DMS53 (cell line): ENCODE measurements around the gene ARHGEF25.
A peak's percentile ranks its signal among the peaks of the same experiment; 100 is the strongest.

Experiments used
- DNase-seq: peaks from one replicate; lab custom pipeline; 2025; lab: John Stamatoyannopoulos, UW

Gene ARHGEF25

GRCh38 chr12:57585156-57585555, 26.1 kb upstream of the ARHGEF25 start:
- DNase-seq, result no peak

GRCh38 chr12:57586128-57586527, 25.1 kb upstream of the ARHGEF25 start:
- DNase-seq, result no peak

DNA sequence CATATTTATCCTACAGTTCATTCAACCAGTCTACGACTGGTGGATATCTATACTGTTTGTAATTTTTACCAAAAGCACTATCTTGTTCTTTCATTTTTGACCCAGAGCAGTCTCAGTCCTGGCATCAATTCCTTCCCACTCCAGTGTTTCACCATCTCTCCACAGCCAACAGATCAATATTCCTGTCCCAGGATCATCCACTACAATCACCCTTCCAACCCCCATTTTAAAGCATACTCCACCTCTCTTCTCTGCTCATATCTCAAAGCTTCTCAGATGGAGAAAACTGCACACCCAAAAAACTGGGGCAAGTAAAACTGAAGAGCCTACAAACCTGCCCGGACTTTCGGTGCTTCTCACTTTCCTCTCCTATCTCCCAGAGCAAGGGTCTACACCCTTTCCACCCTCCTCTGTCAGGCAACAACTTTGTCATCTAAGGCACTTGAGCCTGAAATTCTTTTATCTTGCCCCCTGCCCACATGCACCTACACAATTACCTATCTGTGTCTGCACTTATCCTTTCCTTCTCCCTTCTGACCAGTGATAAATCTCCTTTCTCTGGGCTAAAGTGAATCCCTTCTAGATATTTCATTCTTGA, 24.3 kb upstream of the ARHGEF25 start:
- no peak for DNase-seq

- peak; percentile 68 for DNase-seq
Observed at GRCh38 chr12:57588951-57589610, 22.2 kb upstream of the ARHGEF25 start.

- no peak for DNase-seq
Observed at GRCh38 chr12:57590479-57590863, 20.8 kb upstream of the ARHGEF25 start.

DNA sequence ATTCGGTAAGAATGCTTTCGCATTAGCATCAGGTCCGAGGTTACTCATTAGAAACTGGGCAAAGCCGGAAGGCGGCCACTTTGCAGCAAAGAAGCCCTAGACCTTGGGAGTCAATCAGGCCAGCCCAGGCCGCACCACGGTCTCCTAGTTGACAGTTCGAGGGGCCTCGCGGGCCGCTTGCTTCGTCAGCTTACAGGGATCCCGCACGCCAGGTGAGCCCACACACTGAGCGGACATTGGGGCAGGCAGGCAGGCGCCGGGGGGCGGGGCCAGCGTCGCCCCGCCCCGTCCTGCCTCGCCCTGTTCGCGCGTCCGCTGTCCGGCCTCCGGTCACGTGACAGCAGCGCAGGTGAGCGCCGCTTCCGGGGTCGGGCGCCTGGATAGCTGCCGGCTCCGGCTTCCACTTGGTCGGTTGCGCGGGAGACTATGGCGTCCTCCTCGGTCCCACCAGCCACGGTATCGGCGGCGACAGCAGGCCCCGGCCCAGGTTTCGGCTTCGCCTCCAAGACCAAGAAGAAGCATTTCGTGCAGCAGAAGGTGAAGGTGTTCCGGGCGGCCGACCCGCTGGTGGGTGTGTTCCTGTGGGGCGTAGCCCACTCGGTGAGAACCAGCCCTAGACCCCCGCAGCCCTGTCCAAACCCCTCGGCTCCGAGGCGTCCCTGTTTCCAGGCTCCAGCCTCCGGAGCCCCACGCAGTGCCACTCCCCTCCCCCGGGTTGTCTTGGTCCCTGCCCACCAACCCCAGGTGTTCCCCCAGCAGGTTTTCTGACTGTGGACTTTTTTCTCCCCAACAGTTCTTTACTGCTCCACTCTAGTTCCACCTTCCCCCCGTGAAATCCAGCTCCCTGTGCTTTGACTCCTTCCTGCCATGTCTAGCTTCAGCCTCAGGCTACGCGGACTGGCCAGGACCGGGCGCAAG, 20.1 kb upstream of the ARHGEF25 start, which contains the start of gene PIP4K2C:
PIP4K2C (plus strand) TSS at position 329 of the 918 bp plus-strand sequence; CDS start at position 427, 98 bp downstream.
- DNase-seq, result peak; percentile 97

DNA sequence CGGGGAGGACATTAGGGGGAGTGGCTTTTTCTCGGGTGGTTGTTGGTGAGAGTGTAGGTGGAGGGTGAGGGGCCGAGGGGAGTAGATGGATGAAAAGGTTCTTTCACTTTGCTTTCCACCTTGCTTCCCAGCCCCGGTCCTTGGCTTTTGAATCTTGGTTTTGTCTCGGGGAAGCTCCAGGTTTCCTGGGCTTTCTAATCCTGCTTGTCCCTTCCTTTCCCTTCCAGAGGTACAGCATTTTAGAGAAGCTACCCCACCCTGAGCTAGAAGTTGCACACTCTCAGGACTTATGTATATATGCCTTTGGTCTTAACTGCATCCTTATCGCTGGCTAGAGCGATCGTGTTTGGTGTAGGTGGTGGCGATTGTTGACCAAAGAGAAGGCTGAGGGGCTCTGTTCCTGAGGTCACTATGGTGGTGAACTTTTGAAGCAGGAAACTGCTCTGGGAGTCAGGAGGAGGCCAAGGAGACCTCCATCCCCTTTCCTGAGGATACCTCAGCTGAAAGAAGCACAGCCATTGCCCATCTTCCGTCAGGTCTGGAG, 19.4 kb upstream of the ARHGEF25 start:
- no peak for DNase-seq

DNA sequence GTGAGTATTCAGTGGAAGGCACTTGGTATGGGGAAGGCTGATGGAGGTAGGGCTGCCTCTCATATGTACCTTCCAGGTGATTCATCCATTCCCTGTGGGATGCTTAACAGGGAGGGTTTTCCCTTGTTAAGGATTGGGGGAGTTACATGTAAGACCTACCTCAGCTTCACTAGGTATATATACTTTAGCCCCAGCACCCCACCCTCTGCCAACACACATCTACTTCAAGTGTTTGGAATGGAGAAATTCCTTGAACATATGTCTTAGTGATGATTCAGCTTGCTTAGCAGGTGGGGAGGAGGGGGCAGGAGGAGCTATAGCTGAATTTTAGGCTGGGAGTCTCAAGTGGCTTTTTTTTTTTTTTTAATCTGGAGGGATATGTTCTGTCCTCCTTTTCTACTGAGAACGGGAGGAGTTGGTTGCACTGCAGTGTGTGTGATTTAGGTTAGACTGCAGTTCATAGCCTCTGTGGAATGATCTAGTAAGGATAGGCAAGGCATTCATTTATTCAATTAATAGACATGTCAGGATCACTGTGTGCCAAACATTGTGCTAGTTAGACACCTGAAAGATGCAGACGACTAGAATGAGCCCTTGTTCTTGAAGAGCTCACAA, 18.6 kb upstream of the ARHGEF25 start:
- no peak for DNase-seq

- DNase-seq, result no peak
Observed at GRCh38 chr12:57593187-57593586, 18.0 kb upstream of the ARHGEF25 start.

DNA sequence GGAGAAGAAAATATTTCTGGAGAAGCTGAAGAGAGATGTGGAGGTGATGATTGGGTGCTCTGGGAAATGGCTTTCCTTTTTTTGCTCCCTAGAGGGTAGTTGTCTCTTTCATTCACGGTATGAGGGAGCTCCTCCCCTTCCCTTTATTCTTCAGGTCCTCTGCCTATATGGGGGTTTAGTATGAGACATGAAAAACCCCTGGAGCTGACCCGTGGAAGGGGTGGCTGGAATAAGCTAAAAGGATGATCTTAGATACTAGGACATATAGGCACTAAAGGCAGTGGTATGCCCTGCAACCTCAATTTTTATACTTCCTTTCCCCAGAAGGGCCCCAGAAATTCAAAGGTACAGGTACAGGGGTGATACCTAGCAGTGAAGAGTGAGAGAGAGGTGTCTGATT, 10.8 kb upstream of the ARHGEF25 start:
- DNase-seq, result no peak

GRCh38 chr12:57602544-57602943, 8.7 kb upstream of the ARHGEF25 start:
- DNase-seq, result no peak

- DNase-seq, result no peak
Observed at GRCh38 chr12:57603324-57603723, 7.9 kb upstream of the ARHGEF25 start.

- peak; percentile 61 for DNase-seq
Observed at GRCh38 chr12:57603815-57604453, 7.3 kb upstream of the ARHGEF25 start.

DNA sequence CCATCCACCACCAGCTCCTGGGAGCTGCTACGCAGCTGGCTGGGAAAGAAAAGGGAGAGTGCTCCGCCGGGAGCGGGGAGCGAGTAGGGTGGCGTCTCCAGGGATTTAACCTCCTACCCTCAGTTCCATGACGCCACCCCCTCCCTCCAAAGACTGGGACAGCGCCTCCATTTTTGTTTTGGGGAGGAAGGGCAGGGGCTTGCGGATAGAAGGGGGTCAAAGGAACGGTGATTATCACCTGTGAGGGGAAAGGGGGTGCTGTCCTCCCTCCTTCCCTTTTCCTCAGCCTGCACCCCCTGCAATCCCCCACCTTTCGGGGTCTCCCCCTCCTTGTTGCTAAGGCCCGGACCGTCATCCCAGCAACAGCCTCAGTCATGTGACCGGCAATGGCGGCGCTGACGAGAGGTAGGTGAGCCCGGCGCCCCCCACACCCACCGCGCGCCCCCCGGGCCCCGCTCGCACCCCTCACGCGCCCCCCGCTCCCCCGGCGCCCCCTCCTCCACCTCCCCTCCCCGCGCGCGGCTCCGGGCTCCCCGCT, 6.7 kb upstream of the ARHGEF25 start, which contains the start of gene DTX3:
DTX3 (plus strand) TSS at position 371 of the 538 bp plus-strand sequence. CDS start 1,694 bp downstream, outside the sequence.
- DNase-seq, result peak; percentile 69

DNA sequence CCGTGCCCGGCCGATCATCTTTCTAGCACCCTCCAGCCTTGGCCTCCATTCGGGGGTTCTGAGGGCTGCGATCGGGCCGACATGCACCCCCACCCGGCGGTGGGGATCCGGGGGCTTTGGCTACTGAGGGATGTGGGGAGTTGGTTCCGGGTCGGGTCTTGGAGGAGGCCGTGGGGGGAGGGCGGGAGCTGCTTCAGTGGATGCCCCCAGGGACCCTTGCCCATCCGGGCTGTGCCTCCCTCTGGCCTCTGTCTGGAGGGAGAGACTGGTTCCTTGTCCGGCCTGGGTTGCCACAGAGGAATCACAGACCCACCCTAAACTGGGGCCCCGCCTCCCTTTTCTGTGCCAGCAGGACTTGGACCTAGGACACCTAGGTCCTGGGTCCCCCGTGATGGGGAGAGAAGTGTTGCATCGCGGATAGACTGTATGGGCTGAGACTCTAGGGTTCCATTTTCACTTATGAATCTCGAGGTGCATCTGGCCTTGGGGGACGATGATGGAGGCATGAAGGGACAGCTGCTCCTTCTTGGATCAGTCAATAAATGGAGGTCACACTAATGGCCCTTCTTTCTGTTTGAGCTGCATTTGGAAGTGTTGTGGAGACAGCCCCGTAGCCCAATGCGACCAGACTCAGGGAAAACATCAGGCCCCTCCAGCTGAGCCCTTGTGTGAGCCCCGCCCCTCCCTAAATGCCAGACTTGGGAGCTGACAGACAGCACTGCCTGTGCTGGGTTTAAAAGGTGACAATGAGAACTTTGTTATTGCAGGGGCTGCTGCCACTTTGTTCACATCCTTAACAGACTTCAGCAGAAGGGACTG, 6.0 kb upstream of the ARHGEF25 start:
- DNase-seq, result peak; percentile 56

- DNase-seq, result no peak
Observed at GRCh38 chr12:57605811-57606311, 5.4 kb upstream of the ARHGEF25 start.

GRCh38 chr12:57606399-57606798, 4.8 kb upstream of the ARHGEF25 start:
- no peak for DNase-seq

DNA sequence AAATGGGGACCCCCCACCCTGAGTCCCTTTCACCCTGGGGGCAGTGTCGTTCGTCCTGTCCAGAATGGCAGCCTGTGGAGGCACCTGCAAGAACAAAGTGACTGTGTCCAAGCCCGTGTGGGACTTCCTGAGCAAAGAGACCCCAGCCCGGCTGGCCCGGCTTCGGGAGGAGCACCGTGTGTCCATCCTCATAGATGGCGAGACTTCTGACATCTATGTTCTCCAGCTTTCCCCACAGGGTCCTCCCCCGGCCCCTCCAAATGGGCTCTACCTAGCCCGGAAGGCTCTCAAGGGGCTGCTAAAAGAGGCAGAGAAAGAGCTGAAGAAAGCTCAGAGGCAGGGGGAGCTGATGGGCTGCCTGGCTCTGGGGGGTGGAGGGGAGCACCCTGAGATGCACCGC, 4.4 kb upstream of the ARHGEF25 start:
- DNase-seq, result no peak

DNA sequence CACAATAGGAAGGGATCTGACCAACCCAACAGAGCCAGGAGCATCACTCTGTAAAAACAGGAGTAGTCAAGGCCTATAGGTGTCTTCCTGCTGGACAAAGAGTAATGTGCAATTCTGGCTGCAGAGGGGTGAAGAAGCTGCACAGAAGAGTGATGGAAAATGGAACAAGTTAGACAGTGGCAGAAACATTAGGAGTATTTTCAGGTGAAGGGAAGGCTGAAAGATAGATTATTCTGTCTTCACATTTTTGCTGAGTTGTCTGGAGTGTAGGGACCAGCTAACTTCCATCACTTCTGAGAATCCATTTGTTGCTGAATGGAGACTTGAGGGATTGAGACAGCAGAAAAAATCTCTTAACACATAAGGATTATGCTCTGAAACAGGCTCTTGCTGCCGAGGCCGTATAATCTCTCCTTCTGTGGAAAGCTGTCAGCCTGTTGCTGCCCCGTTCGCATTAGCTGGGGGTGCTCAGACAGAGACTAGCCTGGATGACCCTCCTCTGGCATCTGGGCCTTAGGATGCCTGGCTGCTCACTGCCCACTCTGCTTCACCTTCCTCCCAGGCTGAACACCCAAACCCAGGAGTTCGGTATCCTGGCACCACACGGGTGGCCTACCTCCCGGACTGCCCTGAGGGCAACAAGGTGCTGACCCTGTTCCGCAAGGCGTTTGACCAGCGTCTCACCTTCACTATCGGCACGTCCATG, 3.1 kb upstream of the ARHGEF25 start:
- peak; percentile 24 for DNase-seq
